PC-3 (cell line): ENCODE data around the gene CABLES1.

ENCODE experiments used
- CTCF ChIP-seq: fragments of 300-600 bp; sonication (generic); conservative IDR thresholded peaks from 2 replicates; pipeline ENCODE4 v1.5.1; 2017; ENCODE audit warnings: antibody characterized with exemption, low read depth, mild to moderate bottlenecking, low read length
- EZH2 ChIP-seq: fragments of 300-600 bp; sonication (generic); IDR thresholded peaks from one replicate; pipeline ENCODE4 v1.6.1; 2017; ENCODE audit warnings: antibody characterized with exemption, mild to moderate bottlenecking, low read length; ENCODE audit not compliant: unreplicated experiment
- EZH2phosphoT487 ChIP-seq: fragments of 300-600 bp; sonication (generic); IDR thresholded peaks from 2 replicates; pipeline ENCODE4 v1.6.1; 2018; ENCODE audit warnings: mild to moderate bottlenecking, antibody characterized with exemption, low read length, borderline replicate concordance

- TF ChIP-seq CTCF (no peak), EZH2 (no peak), EZH2phosphoT487 (no peak)
Observed at GRCh38 chr18:23122334-23123229, 12.7 kb upstream of the CABLES1 start.
